Stimulated activated CD4-positive, alpha-beta T cell treated with anti-CD3 and anti-CD28 coated beads, TNF-alpha, amount 100 ng/mL, for 48 hours (primary cell): ENCODE measurements around the gene HNF1A.

ENCODE experiments used
- DNase-seq, 3 donors: peaks; one replicate each; pipeline ENCODE4 v3.0.0-alpha.2; 2020; ENCODE audit warnings: low read depth in 3 of 3

HNF1A gene

DNA sequence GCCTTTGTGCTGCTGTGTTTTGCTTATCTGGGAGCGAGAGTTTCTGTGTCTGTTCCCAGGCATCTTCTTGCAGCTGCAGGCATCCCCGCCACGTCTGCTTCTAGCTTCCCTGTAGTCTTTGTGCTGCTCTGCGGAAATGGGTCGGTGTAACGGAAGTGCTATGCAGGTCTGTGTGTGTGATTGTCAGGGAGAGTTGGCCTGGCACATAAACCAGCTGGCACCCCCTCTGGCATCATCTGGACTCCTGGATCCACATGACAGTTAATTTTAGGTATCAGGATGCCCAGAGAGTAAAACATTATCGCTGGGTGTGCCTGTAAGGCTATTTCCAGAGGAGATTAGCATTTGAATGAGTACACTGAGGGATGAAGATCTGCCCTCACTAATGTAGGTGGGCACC is 70.1 kb downstream of the HNF1A start:
- DNase-seq, result no peak

DNA sequence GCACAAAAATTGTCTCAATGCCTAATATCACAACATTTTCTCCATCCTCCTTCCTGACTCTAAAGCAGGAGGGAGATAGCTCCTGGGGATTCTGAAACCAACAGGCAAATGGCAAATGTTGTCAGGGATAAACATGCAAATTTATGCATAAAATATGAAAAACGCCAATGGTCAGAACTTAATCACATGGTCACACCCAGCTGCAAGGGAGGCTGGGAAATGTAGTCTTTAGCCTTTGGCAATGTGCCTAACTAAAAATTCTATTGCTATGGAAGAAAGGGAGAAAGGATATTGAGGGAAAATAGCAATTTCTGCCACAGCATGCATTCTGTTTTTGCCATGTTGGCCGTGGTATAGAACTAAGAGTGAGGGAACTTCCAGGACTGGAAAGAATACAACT is 72.4 kb downstream of the HNF1A start:
- no peak for DNase-seq
